Fibroblast of villous mesenchyme (primary cell): ENCODE results near the gene DPAGT1. TPM values are rescaled to one million over a fixed set of nuclear protein-coding genes. Genes with fewer than 3 reads are reported as not detected.

Experiments used
- DNase-seq: peaks from one replicate; pipeline ENCODE4 v3.0.0-alpha.2; 2010; ENCODE audit warnings: low read depth
- H3K4me3 ChIP-seq: 2 replicates; pipeline ENCODE4 v1.5.1; 2011; ENCODE audit warnings: low read depth, mild to moderate bottlenecking, low read length
- total RNA-seq: library from RNA; depleted of rRNA; stranded (reverse); fragments of >200 nt; gene quantifications from 2 replicates; pipeline ENCODE4 v1.2.3, GENCODE V29; 2012
- TF ChIP-seq, protein P1 (sequence below): IDR thresholded peaks from 2 replicates; pipeline ENCODE4 v1.5.1; 2012; ENCODE audit warnings: low read depth, mild to moderate bottlenecking, low read length; ENCODE audit not compliant: insufficient read depth

DPAGT1 gene
- total RNA-seq, 1 donor, result 29.4 TPM

GRCh38 chr11:119093942-119094815 lies 7.5 kb downstream of the DPAGT1 start:
- DNase-seq, result peak; percentile 55
- TF ChIP-seq, protein P1, sequence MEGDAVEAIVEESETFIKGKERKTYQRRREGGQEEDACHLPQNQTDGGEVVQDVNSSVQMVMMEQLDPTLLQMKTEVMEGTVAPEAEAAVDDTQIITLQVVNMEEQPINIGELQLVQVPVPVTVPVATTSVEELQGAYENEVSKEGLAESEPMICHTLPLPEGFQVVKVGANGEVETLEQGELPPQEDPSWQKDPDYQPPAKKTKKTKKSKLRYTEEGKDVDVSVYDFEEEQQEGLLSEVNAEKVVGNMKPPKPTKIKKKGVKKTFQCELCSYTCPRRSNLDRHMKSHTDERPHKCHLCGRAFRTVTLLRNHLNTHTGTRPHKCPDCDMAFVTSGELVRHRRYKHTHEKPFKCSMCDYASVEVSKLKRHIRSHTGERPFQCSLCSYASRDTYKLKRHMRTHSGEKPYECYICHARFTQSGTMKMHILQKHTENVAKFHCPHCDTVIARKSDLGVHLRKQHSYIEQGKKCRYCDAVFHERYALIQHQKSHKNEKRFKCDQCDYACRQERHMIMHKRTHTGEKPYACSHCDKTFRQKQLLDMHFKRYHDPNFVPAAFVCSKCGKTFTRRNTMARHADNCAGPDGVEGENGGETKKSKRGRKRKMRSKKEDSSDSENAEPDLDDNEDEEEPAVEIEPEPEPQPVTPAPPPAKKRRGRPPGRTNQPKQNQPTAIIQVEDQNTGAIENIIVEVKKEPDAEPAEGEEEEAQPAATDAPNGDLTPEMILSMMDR, result no peak
- peak overlapping the region; percentile 80 for H3K4me3 ChIP-seq

DNA sequence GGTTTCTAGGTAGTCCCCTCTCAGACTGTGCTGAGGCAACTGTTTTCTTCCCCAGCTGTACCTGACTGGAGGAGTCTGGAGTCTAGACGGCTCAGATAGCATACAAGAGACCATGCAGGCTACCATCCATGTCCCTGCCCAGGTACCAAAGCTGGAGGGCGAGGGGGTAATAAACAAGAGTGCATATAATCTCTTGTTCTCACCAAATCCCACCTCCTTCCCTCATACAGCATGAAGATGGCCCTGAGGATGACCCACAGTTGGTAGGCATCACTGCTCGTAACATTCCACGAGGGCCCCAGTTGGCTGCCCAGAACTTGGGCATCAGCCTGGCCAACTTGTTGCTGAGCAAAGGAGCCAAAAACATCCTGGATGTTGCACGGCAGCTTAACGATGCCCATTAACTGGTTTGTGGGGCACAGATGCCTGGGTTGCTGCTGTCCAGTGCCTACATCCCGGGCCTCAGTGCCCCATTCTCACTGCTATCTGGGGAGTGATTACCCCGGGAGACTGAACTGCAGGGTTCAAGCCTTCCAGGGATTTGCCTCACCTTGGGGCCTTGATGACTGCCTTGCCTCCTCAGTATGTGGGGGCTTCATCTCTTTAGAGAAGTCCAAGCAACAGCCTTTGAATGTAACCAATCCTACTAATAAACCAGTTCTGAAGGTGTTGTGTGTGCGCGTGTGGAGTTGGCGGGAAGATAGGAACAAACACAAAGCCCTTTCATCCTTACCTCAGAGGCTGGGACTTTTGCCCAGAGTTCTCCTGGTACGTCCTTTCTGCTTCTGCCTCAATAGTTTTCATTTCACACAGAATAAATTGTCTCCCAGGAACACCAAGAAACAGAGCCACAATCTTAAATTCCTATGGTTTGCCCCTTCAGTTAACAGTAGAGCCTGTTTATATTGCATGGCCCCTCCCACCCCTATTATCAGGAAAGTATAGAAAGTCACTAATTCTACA lies 8.5 kb downstream of the DPAGT1 start:
- TF ChIP-seq, protein P1, result no peak
- DNase-seq, result peak; percentile 29
- H3K4me3 ChIP-seq, result peak overlapping the region; percentile 80

GRCh38 chr11:119091966-119092879 lies 9.4 kb downstream of the DPAGT1 start:
- TF ChIP-seq, protein P1, result no peak
- no peak for DNase-seq
- peak overlapping the region; percentile 80 for H3K4me3 ChIP-seq

- TF ChIP-seq, protein P1, result no peak
- no peak for DNase-seq
- H3K4me3 ChIP-seq, result no peak overlapping the region
Observed at GRCh38 chr11:119091178-119091577, 10.5 kb downstream of the DPAGT1 start.

DNA sequence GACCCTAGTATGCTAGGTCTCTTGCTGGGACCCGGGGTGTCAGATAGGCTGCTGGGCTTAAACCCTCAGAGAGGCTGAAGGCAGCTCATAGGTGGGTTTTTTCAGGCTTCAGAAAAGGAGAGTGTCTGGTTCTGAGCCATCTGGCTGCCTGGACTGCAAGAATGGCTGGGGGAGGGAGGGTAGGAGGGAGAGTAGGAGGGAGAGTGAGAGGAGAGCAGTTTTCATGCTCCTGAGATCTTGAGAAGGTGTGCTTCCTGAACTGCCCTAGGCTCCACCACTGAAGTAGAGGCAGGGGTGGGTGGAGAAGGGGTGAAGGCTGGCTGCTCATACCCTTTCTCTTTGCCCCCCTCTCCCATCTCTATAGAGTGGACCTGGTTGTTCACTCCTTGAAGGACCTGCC lies 12.3 kb downstream of the DPAGT1 start:
- no peak for DNase-seq
- TF ChIP-seq, protein P1, result no peak
- H3K4me3 ChIP-seq, result no peak overlapping the region

DNA sequence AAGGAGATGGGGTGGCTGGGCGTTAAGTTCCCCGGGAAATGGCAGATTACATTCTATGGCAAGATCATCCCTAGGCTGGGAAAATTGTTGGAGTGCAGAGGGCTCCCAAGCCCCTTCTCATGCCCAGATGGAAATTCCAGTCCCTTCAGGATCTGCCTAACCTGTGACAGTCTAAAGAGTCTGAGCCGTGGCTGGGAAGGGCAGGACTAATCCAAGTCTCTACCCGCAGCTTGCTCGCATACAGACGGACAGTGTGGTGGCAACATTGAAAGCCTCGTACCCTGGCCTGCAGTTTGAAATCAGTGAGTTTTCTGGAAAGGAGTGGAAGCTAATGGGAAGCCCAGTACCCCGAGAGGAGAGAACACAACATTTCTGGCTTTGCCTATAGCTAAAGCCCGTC lies 13.2 kb downstream of the DPAGT1 start:
- TF ChIP-seq, protein P1, result no peak
- no peak overlapping the region for H3K4me3 ChIP-seq
- no peak for DNase-seq
